ENCODE measurements around the gene SKIC8. TPM values are rescaled to one million over a fixed set of nuclear protein-coding genes. Genes with fewer than 3 reads are reported as not detected.

Gene SKIC8
- total and polyA plus RNA-seq, 2 of the 13 experiments (the other 11 are each of a cell fraction or from before 2014, with no cell fraction given), result 69.5 to 70.6 TPM

- TF ChIP-seq SNAI1 (CRISPR knock-in tag; IDR thresholded peaks at IDR 0.05; ENCODE audit: borderline replicate concordance) (no peak), TCF7 (IDR thresholded peaks at IDR 0.05; ENCODE audit: low read depth) (no peak), EED (CRISPR knock-in tag; IDR thresholded peaks at IDR 0.05) (no peak), ZNF558 (CRISPR knock-in tag; IDR thresholded peaks at IDR 0.05; ENCODE audit: borderline replicate concordance) (no peak), KMT2B (CRISPR knock-in tag; IDR thresholded peaks at IDR 0.05) (peak; percentile 89), ZNF616 (CRISPR knock-in tag; IDR thresholded peaks at IDR 0.05; ENCODE audit: low read depth) (no peak), ZNF776 (CRISPR knock-in tag; IDR thresholded peaks at IDR 0.05) (no peak), SP1 (IDR thresholded peaks at IDR 0.05) (peak; percentile 47; the same call in 1 of the 2 replicates), SP1 (CRISPR knock-in tag; IDR thresholded peaks at IDR 0.05) (peak; percentile 98), TOE1 (CRISPR knock-in tag; IDR thresholded peaks at IDR 0.05) (no peak), RBM39 (IDR thresholded peaks at IDR 0.05; ENCODE audit: low read depth, low read length, poor library complexity, severe bottlenecking) (no peak), ZNF580 (CRISPR knock-in tag; IDR thresholded peaks at IDR 0.05; ENCODE audit: borderline replicate concordance, low read depth) (peak; percentile 50; the same call in 1 of the 2 replicates), ARID2 (CRISPR knock-in tag; IDR thresholded peaks at IDR 0.05; ENCODE audit: borderline replicate concordance) (no peak), CCDC6 (CRISPR knock-in tag; IDR thresholded peaks at IDR 0.05) (0 out of 2 replicates have a peak, but pooled peaks have one; percentile 32), BRCA1 (CRISPR knock-in tag; IDR thresholded peaks at IDR 0.05) (no peak), NR0B2 (CRISPR knock-in tag; IDR thresholded peaks at IDR 0.05) (peak; percentile 60; the same call in 1 of the 2 replicates), HMG20A (CRISPR knock-in tag; IDR thresholded peaks at IDR 0.05; ENCODE audit: borderline replicate concordance) (no peak), BRF2 (CRISPR knock-in tag; IDR thresholded peaks at IDR 0.05) (0 out of 2 replicates have a peak, but pooled peaks have one; percentile 39), SRF (IDR thresholded peaks at IDR 0.05; ENCODE audit: low read depth, low read length) (no peak), ZNF691 (CRISPR knock-in tag; IDR thresholded peaks at IDR 0.05; ENCODE audit: borderline replicate concordance, low read depth) (peak; percentile 73; the same call in 1 of the 2 replicates), ZEB1 (IDR thresholded peaks at IDR 0.05; ENCODE audit: insufficient replicate concordance, low read depth) (peak; percentile 25), CC2D1A (CRISPR knock-in tag; IDR thresholded peaks at IDR 0.05) (no peak), RAD21 (CRISPR knock-in tag; IDR thresholded peaks at IDR 0.05) (0 out of 2 replicates have a peak, but pooled peaks have one; percentile 24), TERF1 (CRISPR knock-in tag; IDR thresholded peaks at IDR 0.05) (no peak), ETV5 (CRISPR knock-in tag; IDR thresholded peaks at IDR 0.05; ENCODE audit: borderline replicate concordance) (peak; percentile 76; the same call in 1 of the 2 replicates), NR3C1 (CRISPR knock-in tag; IDR thresholded peaks at IDR 0.05) (no peak), PPARG (CRISPR knock-in tag; conservative IDR thresholded peaks at IDR 0.05) (peak; percentile 32), ZNF780A (CRISPR knock-in tag; IDR thresholded peaks at IDR 0.05) (no peak)
Measured at GRCh38 chr15:78299101-78299930, at the start of gene SKIC8 (continued).
